B cell (primary cell): ENCODE results near the gene DERA. TPM values are rescaled to one million over a fixed set of nuclear protein-coding genes. Genes with fewer than 3 reads are reported as not detected.

Experiments
- ATAC-seq: fragments of 200-7000 bp; cut with Tn5 transposase; one replicate; pipeline ENCODE4 v1.10.0; 2021; ENCODE audit warnings: low read depth, mild to moderate bottlenecking, moderate number of reproducible peaks, moderate library complexity
- CTCF ChIA-PET: fragments of 350-600 bp; sonication (Branson Sonifier 250); formaldehyde crosslinking; loops from one replicate; lab custom pipeline; 2021; ENCODE audit warnings: antibody characterized with exemption, inconsistent platforms; lab: Charles Lee
- POLR2A ChIA-PET: fragments of 350-600 bp; sonication (Branson Sonifier 250); formaldehyde crosslinking; loops from one replicate; lab custom pipeline; 2021; ENCODE audit warnings: antibody characterized with exemption; lab: Charles Lee
- DNase-seq: peaks from one replicate; pipeline ENCODE4 v3.0.0; 2013
- H2AFZ ChIP-seq: 2 replicates; pipeline ENCODE4 v1.6.1; 2012; ENCODE audit warnings: mild to moderate bottlenecking, low read depth, low read length; ENCODE audit not compliant: insufficient read depth, poor library complexity, severe bottlenecking
- H3K27ac ChIP-seq, 2 donors: 1 replicate in 1 of 2; 2 replicates in 1 of 2; pipeline ENCODE4 v1.5.1; 2012 to 2013; ENCODE audit warnings: low read length in 2 of 2, mild to moderate bottlenecking in 2 of 2, moderate library complexity in 1 of 2
- H3K27me3 ChIP-seq, 4 experiments: fragments of 200-600 bp in 1 of 4; sonication (generic) in 1 of 4; replicated peaks in 1 of 4; 1 replicate in 2 of 4; 2 replicates in 2 of 4; pipeline versions ENCODE4 v1.6.1 to v1.7.0; 2013 to 2016; ENCODE audit warnings: low read length in 3 of 4, mild to moderate bottlenecking in 2 of 4, mixed read lengths in 1 of 4, moderate library complexity in 1 of 4; ENCODE audit not compliant: insufficient read depth in 4 of 4, control insufficient read depth in 3 of 4; ENCODE audit errors: control extremely low read depth in 1 of 4
- H3K36me3 ChIP-seq, 2 experiments: replicated peaks in 1 of 2; 1 replicate in 1 of 2; 2 replicates in 1 of 2; pipeline versions ENCODE4 v1.6.1 to v1.7.1; 2013; ENCODE audit warnings: low read length in 1 of 2; ENCODE audit not compliant: insufficient read depth in 2 of 2, control insufficient read depth in 1 of 2; ENCODE audit errors: control extremely low read depth in 1 of 2, extremely low read depth in 1 of 2
- H3K4me1 ChIP-seq, 2 donors: fragments of 200-600 bp in 1 of 2; sonication (generic) in 1 of 2; 1 replicate in 1 of 2; 2 replicates in 1 of 2; pipeline versions ENCODE4 v1.5.1 to v1.6.1; 2013 to 2017; ENCODE audit warnings: low read length in 2 of 2; ENCODE audit not compliant: control insufficient read depth in 2 of 2, insufficient read depth in 2 of 2
- H3K4me2 ChIP-seq: replicated peaks from 2 replicates; pipeline ENCODE3; 2012; ENCODE audit warnings: mild to moderate bottlenecking, low read depth, low read length; ENCODE audit not compliant: poor library complexity, severe bottlenecking
- H3K4me3 ChIP-seq, 5 experiments: fragments of 200-600 bp in 1 of 5; sonication (generic) in 1 of 5; 1 replicate in 3 of 5; 2 replicates in 2 of 5; pipeline versions ENCODE4 v1.5.1 to v1.7.0; 2011 to 2016; ENCODE audit warnings: low read length in 4 of 5, mild to moderate bottlenecking in 4 of 5, low read depth in 2 of 5, control low read depth in 1 of 5, moderate library complexity in 1 of 5; ENCODE audit not compliant: insufficient read depth in 1 of 5; ENCODE audit errors: control extremely low read depth in 1 of 5, extremely low read depth in 1 of 5
- H3K79me2 ChIP-seq: fragments of 200-600 bp; sonication (generic); one replicate; pipeline ENCODE4 v1.6.0; 2016; ENCODE audit warnings: low read length; ENCODE audit not compliant: control insufficient read depth, insufficient read depth
- H3K9ac ChIP-seq: fragments of 200-600 bp; sonication (generic); 2 replicates; pipeline ENCODE4 v1.6.1; 2017; ENCODE audit warnings: mild to moderate bottlenecking, low read length, moderate library complexity
- H3K9me3 ChIP-seq, 3 donors: one replicate each; pipeline versions ENCODE4 v1.6.1 to v1.7.1; 2013; ENCODE audit warnings: low read length in 2 of 3; ENCODE audit not compliant: control insufficient read depth in 2 of 3, insufficient read depth in 1 of 3; ENCODE audit errors: control extremely low read depth in 1 of 3
- H4K20me1 ChIP-seq: 2 replicates; pipeline ENCODE4 v1.6.0; 2012; ENCODE audit warnings: mild to moderate bottlenecking, low read length; ENCODE audit not compliant: insufficient read depth, control insufficient read depth, poor library complexity, severe bottlenecking
- H3K27ac Mint-ChIP-seq: one replicate; pipeline ENCODE4 v1.8.0; 2021; ENCODE audit warnings: mixed read lengths
- H3K27me3 Mint-ChIP-seq: one replicate; pipeline ENCODE4 v1.8.0; 2021; ENCODE audit warnings: mixed read lengths
- H3K4me1 Mint-ChIP-seq: one replicate; pipeline ENCODE4 v1.8.0; 2021; ENCODE audit warnings: mixed read lengths
- H3K4me3 Mint-ChIP-seq: one replicate; pipeline ENCODE4 v1.8.0; 2021; ENCODE audit warnings: mixed read lengths
- H3K9me3 Mint-ChIP-seq: one replicate; pipeline ENCODE4 v1.8.0; 2022; ENCODE audit warnings: mixed read lengths; ENCODE audit not compliant: insufficient read depth
- EZH2 ChIP-seq: IDR thresholded peaks from 2 replicates; pipeline ENCODE4 v1.6.1; 2012; ENCODE audit warnings: borderline replicate concordance, low read depth, mild to moderate bottlenecking, moderate library complexity, low read length; ENCODE audit not compliant: insufficient read depth, poor library complexity, severe bottlenecking
- WGBS: methylation state at CpG from one replicate; pipeline ENCODE4 v1.1.5; 2013; ENCODE audit warnings: missing lambda C conversion rate; ENCODE audit not compliant: insufficient coverage; 5-methylcytosine and 5-hydroxymethylcytosine counted together
- intact Hi-C: fragments of 100-400 bp; cut with micrococcal nuclease; formaldehyde crosslinking; loops from one replicate; pipeline ENCODE4 v1.10.0; 2022
- polyA plus RNA-seq: library from polyadenylated mRNA; depleted of rRNA; stranded (reverse); fragments of >200 nt; gene quantifications from 2 replicates; pipeline ENCODE4 v1.2.3, GENCODE V29; 2012
- total RNA-seq, 2 donors: library from RNA; stranded (reverse); fragments of 120-200 nt in 1 of 2; gene quantifications; 1 replicate in 1 of 2; 2 replicates in 1 of 2; pipeline versions ENCODE4 v1.2.3 to v1.2.4, GENCODE V29; 2013 to 2022
- TF ChIP-seq, protein P1 (sequence below): fragments of 200-600 bp; IDR thresholded peaks from one replicate; pipeline ENCODE4 v1.8.0; 2022; ENCODE audit warnings: antibody characterized with exemption, mild to moderate bottlenecking

DERA gene
- total and polyA plus RNA-seq, 2 donors (not counting 1 experiment from before 2014, with no cell fraction given), result 9.4 to 20.5 TPM

GRCh38 chr12:16074894-16075293, 163.8 kb downstream of the DERA start:
- WGBS, result 100% methylated on average over 1 of the region's 2 CpGs
- intact Hi-C loops, result loop anchor here (5.0 kb wide), 1 partner anchor 1567 kb away; no protein-coding TSS in a partner anchor
- Histone ChIP-seq H3K27ac (no peak overlapping the region), H4K20me1 (no peaks in the 10 kb centered on the region), H2AFZ (no peak overlapping the region), H3K27me3 (no peaks in the 10 kb centered on the region), H3K9ac (no peak overlapping the region), H3K9me3 (no peaks in the 10 kb centered on the region), H3K4me3 (no peak overlapping the region), H3K4me1 (no peaks in the 10 kb centered on the region), H3K79me2 (no peaks in the 10 kb centered on the region), H3K36me3 (no peaks in the 10 kb centered on the region), H3K4me2 (no peak overlapping the region)
- no peaks in the 10 kb centered on the region for H3K4me1 Mint-ChIP-seq
- CTCF ChIA-PET, result no interaction called here
- no peaks in the 10 kb centered on the region for H3K9me3 Mint-ChIP-seq
- no peak for TF ChIP-seq EZH2
- TF ChIP-seq, protein P1, sequence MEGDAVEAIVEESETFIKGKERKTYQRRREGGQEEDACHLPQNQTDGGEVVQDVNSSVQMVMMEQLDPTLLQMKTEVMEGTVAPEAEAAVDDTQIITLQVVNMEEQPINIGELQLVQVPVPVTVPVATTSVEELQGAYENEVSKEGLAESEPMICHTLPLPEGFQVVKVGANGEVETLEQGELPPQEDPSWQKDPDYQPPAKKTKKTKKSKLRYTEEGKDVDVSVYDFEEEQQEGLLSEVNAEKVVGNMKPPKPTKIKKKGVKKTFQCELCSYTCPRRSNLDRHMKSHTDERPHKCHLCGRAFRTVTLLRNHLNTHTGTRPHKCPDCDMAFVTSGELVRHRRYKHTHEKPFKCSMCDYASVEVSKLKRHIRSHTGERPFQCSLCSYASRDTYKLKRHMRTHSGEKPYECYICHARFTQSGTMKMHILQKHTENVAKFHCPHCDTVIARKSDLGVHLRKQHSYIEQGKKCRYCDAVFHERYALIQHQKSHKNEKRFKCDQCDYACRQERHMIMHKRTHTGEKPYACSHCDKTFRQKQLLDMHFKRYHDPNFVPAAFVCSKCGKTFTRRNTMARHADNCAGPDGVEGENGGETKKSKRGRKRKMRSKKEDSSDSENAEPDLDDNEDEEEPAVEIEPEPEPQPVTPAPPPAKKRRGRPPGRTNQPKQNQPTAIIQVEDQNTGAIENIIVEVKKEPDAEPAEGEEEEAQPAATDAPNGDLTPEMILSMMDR, result no peak
- no peak overlapping the region for H3K4me3 Mint-ChIP-seq
- no peak for ATAC-seq
- H3K27me3 Mint-ChIP-seq, result peaks cover 23% of the 10 kb centered on the region
- no peak overlapping the region for H3K27ac Mint-ChIP-seq
- POLR2A ChIA-PET, result no interaction called here
- no peak for DNase-seq

DNA sequence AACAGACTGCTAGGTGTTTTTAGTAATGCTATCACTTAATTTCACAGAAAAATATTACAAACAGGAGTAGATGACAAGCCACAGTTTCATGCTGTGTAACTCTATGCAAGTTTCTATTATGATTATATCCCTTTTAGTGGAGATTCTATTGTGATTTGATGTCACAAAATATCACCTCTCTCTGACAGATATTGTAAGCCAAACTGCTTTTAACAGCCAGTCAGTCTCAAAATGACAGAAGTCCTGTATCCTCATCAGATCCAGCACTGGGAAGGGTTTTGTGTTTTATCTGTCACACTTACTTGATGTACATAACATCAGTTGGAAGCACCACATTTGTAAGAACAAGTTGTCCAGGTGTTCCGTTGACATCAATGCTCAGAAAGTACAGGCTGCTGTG, 164.8 kb downstream of the DERA start:
- Histone ChIP-seq H3K79me2 (no peaks in the 10 kb centered on the region), H3K27me3 (no peaks in the 10 kb centered on the region), H3K27ac (no peak overlapping the region), H3K4me2 (no peak overlapping the region), H3K9me3 (no peaks in the 10 kb centered on the region), H2AFZ (no peak overlapping the region), H3K36me3 (no peaks in the 10 kb centered on the region), H3K4me3 (no peak overlapping the region), H3K9ac (no peak overlapping the region), H3K4me1 (no peaks in the 10 kb centered on the region), H4K20me1 (no peaks in the 10 kb centered on the region)
- DNase-seq (no peak), ATAC-seq (no peak)
- peaks cover 14% of the 10 kb centered on the region for H3K27me3 Mint-ChIP-seq
- ChIA-PET POLR2A (no interaction called here), CTCF (no interaction called here)
- WGBS, result 100% methylated on average over 1 of the region's 1 CpG
- H3K4me3 Mint-ChIP-seq, result no peak overlapping the region
- no peaks in the 10 kb centered on the region for H3K4me1 Mint-ChIP-seq
- TF ChIP-seq, protein P1, result no peak
- TF ChIP-seq EZH2, result no peak
- no peak overlapping the region for H3K27ac Mint-ChIP-seq
- no peaks in the 10 kb centered on the region for H3K9me3 Mint-ChIP-seq
- intact Hi-C loops, result loop anchor here (5.0 kb wide), 1 partner anchor 1566 kb away; no protein-coding TSS in a partner anchor
